Natural killer cell (primary cell): ENCODE measurements around the gene NT5E. TPM values are rescaled to one million over a fixed set of nuclear protein-coding genes. Genes with fewer than 3 reads are reported as not detected.

Source experiments
- ATAC-seq, 3 donors: fragments of 150-1000 bp in 2 of 3; fragments of 200-7000 bp in 1 of 3; cut with Tn5 transposase; 1 replicate in 1 of 3; 2 replicates in 2 of 3; pipeline ENCODE4 v1.10.0; 2021; ENCODE audit warnings: mild to moderate bottlenecking in 2 of 3, moderate library complexity in 2 of 3
- DNase-seq, 2 donors: peaks; one replicate each; pipeline versions ENCODE4 v3.0.0 to v3.0.0-alpha.2; 2013 to 2021; ENCODE audit warnings: mixed read lengths in 1 of 2
- H3K27ac ChIP-seq: one replicate; pipeline ENCODE4 v1.5.1; 2013; ENCODE audit warnings: mild to moderate bottlenecking, low read length
- H3K27me3 ChIP-seq: one replicate; pipeline ENCODE4 v1.6.1; 2013; ENCODE audit warnings: low read length; ENCODE audit not compliant: control insufficient read depth, insufficient read depth
- H3K36me3 ChIP-seq: one replicate; pipeline ENCODE4 v1.6.1; 2013; ENCODE audit warnings: low read length; ENCODE audit not compliant: control insufficient read depth, insufficient read depth
- H3K4me1 ChIP-seq: one replicate; pipeline ENCODE4 v1.6.1; 2013; ENCODE audit warnings: low read length; ENCODE audit not compliant: control insufficient read depth, insufficient read depth
- H3K4me3 ChIP-seq: one replicate; pipeline ENCODE4 v1.5.1; 2013; ENCODE audit warnings: low read length
- H3K9me3 ChIP-seq: one replicate; pipeline ENCODE4 v1.6.1; 2013; ENCODE audit warnings: low read length; ENCODE audit not compliant: control insufficient read depth, insufficient read depth
- H3K27ac Mint-ChIP-seq, 2 donors: one replicate each; pipeline ENCODE4 v1.8.0; 2022; ENCODE audit warnings: mild to moderate bottlenecking in 2 of 2, mixed read lengths in 2 of 2, moderate library complexity in 1 of 2
- H3K27me3 Mint-ChIP-seq, 2 donors: one replicate each; pipeline ENCODE4 v1.8.0; 2022; ENCODE audit warnings: low read depth in 2 of 2, mixed read lengths in 2 of 2
- H3K36me3 Mint-ChIP-seq: one replicate; pipeline ENCODE4 v1.8.0; 2022; ENCODE audit warnings: mixed read lengths
- H3K4me1 Mint-ChIP-seq, 2 donors: one replicate each; pipeline ENCODE4 v1.8.0; 2022; ENCODE audit warnings: mixed read lengths in 2 of 2
- H3K4me3 Mint-ChIP-seq: one replicate; pipeline ENCODE4 v1.8.0; 2022; ENCODE audit warnings: mild to moderate bottlenecking, moderate library complexity, mixed read lengths
- H3K9me3 Mint-ChIP-seq, 2 donors: one replicate each; pipeline ENCODE4 v1.8.0; 2022; ENCODE audit warnings: mixed read lengths in 2 of 2
- CTCF ChIP-seq: fragments of 200-600 bp; IDR thresholded peaks from one replicate; pipeline ENCODE4 v1.8.0; 2022; ENCODE audit warnings: antibody characterized with exemption
- WGBS: methylation state at CpG from one replicate; pipeline ENCODE4 v1.1.7; 2013; ENCODE audit warnings: missing lambda C conversion rate; ENCODE audit not compliant: insufficient coverage; 5-methylcytosine and 5-hydroxymethylcytosine counted together
- intact Hi-C: fragments of 100-400 bp; cut with micrococcal nuclease; formaldehyde crosslinking; loops from one replicate; pipeline ENCODE4 v1.14.2; 2022
- total RNA-seq, 4 donors: library from RNA; stranded (reverse); fragments of 120-200 nt in 1 of 4; gene quantifications; one replicate each; pipeline versions ENCODE4 v1.2.3 to v1.2.4, GENCODE V29; 2013 to 2022

NT5E gene
- total RNA-seq, 3 donors from 2014 or later (not counting 1 experiment from before 2014, with no cell fraction given) = 0.57 to 0.70 TPM; not detected in 1

- Histone ChIP-seq H3K9me3 (no peaks in the 10 kb centered on the region), H3K4me3 (no peak overlapping the region), H3K36me3 (peaks cover 49% of the 10 kb centered on the region), H3K27me3 (no peaks in the 10 kb centered on the region), H3K4me1 (no peaks in the 10 kb centered on the region), H3K27ac (no peak overlapping the region)
- intact Hi-C loops = loop anchor here (2.0 to 10.0 kb wide), 2 partner anchors 138 to 182 kb away; no protein-coding TSS in a partner anchor
- Mint-ChIP-seq H3K36me3 (no peaks in the 10 kb centered on the region), H3K27me3 (no peaks in the 10 kb centered on the region), H3K27ac (peak overlapping the region in 1 of 2 donors; percentile 43), H3K9me3 (no peaks in the 10 kb centered on the region), H3K4me1 (no peaks in the 10 kb centered on the region), H3K4me3 (no peak overlapping the region)
- ATAC-seq (no peak), DNase-seq (peak in 1 of 2 donors; percentile 11)
- peak; percentile 85 for TF ChIP-seq CTCF
- WGBS = no CpG with 5 or more reads among the region's 2 CpGs
Measured at GRCh38 chr6:85537055-85537494, 87.2 kb downstream of the NT5E start.

GRCh38 chr6:85544776-85545175 is 94.9 kb downstream of the NT5E start:
- intact Hi-C loops = no loop called here
- H3K36me3 Mint-ChIP-seq = peaks cover 18% of the 10 kb centered on the region
- no peaks in the 10 kb centered on the region for H3K27me3 Mint-ChIP-seq
- Histone ChIP-seq H3K4me3 (no peak overlapping the region), H3K27me3 (no peaks in the 10 kb centered on the region), H3K27ac (no peak overlapping the region), H3K36me3 (peaks cover 60% of the 10 kb centered on the region), H3K9me3 (no peaks in the 10 kb centered on the region), H3K4me1 (no peaks in the 10 kb centered on the region)
- no peak for TF ChIP-seq CTCF
- no peaks in the 10 kb centered on the region for H3K9me3 Mint-ChIP-seq
- DNase-seq (no peak), ATAC-seq (no peak)
- WGBS = 100% methylated on average over 1 of the region's 1 CpG
- no peak overlapping the region for H3K4me3 Mint-ChIP-seq
- no peaks in the 10 kb centered on the region for H3K4me1 Mint-ChIP-seq
- peak overlapping the region in 1 of 2 donors; percentile 12 for H3K27ac Mint-ChIP-seq

Other genes starting within 250 kb of the NT5E start
- gene SNX14, start 143.8 kb downstream of the NT5E start, total RNA-seq = 100 to 1,000 TPM in 1 of 3 donors, 10 to 100 TPM in 2; 73.0 to 109 (median 80.3) TPM
- gene SYNCRIP, start 192.8 kb downstream of the NT5E start, total RNA-seq = 10 to 100 TPM; 65.8 to 99.1 (median 80.9) TPM